Gastrocnemius medialis (tissue), 4 donors: ENCODE data around the gene HOXD8.

Experiments
- POLR2A ChIP-seq, 2 donors: fragments of 450-650 bp; IDR thresholded peaks; one replicate each; pipeline ENCODE4 v1.6.1; 2017; ENCODE audit warnings: antibody characterized with exemption in 2 of 2, mild to moderate bottlenecking in 2 of 2, moderate library complexity in 2 of 2
- TF ChIP-seq, protein P1 (sequence below), 5 experiments: fragments of 450-650 bp in 3 of 5; fragments of 200-600 bp in 2 of 5; sonication (generic) in 2 of 5; IDR thresholded peaks in 4 of 5; conservative IDR thresholded peaks in 1 of 5; 1 replicate in 4 of 5; 2 replicates in 1 of 5; pipeline ENCODE4 v1.5.1; 2016 to 2019; ENCODE audit warnings: antibody characterized with exemption in 5 of 5, mild to moderate bottlenecking in 3 of 5, moderate library complexity in 3 of 5

DNA sequence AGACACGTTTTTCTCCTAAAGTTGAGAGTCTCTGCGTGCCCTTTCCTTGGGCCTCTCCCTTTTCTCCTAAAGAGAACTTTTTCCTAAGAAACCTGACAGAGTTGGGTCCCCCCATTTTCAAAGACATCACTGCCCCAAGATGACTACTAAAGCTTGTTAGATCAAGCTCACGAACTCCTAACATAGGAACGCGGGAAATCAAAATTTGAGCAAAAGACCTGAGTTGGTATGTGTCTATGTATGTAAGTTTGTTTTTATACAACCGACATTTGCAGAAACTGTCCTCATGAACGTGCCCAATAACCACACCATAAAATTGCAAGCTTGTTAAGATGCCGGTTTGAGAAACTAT, 35.6 kb upstream of the HOXD8 start:
- TF ChIP-seq, protein P1, sequence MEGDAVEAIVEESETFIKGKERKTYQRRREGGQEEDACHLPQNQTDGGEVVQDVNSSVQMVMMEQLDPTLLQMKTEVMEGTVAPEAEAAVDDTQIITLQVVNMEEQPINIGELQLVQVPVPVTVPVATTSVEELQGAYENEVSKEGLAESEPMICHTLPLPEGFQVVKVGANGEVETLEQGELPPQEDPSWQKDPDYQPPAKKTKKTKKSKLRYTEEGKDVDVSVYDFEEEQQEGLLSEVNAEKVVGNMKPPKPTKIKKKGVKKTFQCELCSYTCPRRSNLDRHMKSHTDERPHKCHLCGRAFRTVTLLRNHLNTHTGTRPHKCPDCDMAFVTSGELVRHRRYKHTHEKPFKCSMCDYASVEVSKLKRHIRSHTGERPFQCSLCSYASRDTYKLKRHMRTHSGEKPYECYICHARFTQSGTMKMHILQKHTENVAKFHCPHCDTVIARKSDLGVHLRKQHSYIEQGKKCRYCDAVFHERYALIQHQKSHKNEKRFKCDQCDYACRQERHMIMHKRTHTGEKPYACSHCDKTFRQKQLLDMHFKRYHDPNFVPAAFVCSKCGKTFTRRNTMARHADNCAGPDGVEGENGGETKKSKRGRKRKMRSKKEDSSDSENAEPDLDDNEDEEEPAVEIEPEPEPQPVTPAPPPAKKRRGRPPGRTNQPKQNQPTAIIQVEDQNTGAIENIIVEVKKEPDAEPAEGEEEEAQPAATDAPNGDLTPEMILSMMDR (IDR thresholded peaks at IDR 0.05 in 4 of 5, conservative IDR thresholded peaks at IDR 0.05 in 1 of 5) = no peak
- TF ChIP-seq POLR2A (IDR thresholded peaks at IDR 0.05) = no peak
